Measurements from ENCODE around the gene CDC73. TPM values are rescaled to one million over a fixed set of nuclear protein-coding genes. Genes with fewer than 3 reads are reported as not detected.
A peak's percentile ranks its signal among the peaks of the same experiment; 100 is the strongest.

Gene CDC73
- total RNA-seq, 1 donor from 2014 or later = 15.3 TPM

DNA sequence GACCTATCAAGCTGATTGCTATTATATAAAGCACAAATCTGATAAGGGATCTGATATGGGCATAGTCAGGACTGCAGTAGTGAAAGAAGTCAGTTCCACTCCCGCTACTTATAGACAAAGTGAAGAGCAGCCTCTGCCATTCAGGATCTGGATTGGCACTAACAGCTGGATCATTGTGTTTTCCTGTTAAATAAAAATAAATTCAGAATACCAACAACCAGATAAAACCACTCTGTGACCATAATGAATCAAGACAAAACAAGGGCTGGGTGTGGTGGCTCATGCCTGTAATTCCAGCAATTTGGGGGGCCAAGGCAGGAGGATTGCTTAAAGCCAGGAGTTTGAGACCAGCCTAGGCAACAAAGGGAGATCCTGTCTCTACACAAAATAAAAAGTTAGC lies 11.6 kb upstream of the CDC73 start:
- no peaks in the 10 kb centered on the region for H3K27me3 ChIP-seq (ENCODE audit: control insufficient read depth, insufficient read depth, low read length)
- TF ChIP-seq, protein P1, sequence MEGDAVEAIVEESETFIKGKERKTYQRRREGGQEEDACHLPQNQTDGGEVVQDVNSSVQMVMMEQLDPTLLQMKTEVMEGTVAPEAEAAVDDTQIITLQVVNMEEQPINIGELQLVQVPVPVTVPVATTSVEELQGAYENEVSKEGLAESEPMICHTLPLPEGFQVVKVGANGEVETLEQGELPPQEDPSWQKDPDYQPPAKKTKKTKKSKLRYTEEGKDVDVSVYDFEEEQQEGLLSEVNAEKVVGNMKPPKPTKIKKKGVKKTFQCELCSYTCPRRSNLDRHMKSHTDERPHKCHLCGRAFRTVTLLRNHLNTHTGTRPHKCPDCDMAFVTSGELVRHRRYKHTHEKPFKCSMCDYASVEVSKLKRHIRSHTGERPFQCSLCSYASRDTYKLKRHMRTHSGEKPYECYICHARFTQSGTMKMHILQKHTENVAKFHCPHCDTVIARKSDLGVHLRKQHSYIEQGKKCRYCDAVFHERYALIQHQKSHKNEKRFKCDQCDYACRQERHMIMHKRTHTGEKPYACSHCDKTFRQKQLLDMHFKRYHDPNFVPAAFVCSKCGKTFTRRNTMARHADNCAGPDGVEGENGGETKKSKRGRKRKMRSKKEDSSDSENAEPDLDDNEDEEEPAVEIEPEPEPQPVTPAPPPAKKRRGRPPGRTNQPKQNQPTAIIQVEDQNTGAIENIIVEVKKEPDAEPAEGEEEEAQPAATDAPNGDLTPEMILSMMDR (IDR thresholded peaks at IDR 0.05; ENCODE audit: insufficient read depth, low read length, severe bottlenecking) = no peak
- DNase-seq (ENCODE audit: low read depth) (no peak), FAIRE-seq (no peak)
- H3K4me3 ChIP-seq (ENCODE audit: low read depth, low read length) = no peak overlapping the region
- H3K36me3 ChIP-seq (ENCODE audit: control insufficient read depth, insufficient read depth, low read length) = no peaks in the 10 kb centered on the region

DNA sequence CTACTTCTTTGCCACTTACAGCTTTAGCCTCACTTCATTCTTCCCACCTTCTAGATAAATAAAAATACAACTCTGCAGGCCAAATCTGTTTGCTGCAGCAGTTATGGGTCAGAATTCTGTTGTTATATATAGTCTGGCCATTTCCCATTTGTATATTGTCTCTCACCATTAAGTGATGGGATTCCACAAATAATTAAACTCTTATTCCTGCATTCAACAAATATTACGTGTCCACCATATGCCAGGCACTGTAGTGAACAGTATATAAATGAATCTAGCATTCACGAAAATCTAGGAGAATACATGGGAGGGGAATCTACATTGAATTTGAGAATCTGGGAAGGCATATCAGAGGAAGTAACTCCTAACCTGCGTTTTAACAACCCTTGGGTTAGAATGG lies 11.0 kb upstream of the CDC73 start:
- Histone ChIP-seq H3K27me3 (ENCODE audit: control insufficient read depth, insufficient read depth, low read length) (no peaks in the 10 kb centered on the region), H3K4me3 (ENCODE audit: low read depth, low read length) (no peak overlapping the region), H3K36me3 (ENCODE audit: control insufficient read depth, insufficient read depth, low read length) (no peaks in the 10 kb centered on the region)
- TF ChIP-seq, protein P1 (IDR thresholded peaks at IDR 0.05; ENCODE audit: insufficient read depth, low read length, severe bottlenecking) = no peak
- FAIRE-seq (no peak), DNase-seq (ENCODE audit: low read depth) (no peak)

DNA sequence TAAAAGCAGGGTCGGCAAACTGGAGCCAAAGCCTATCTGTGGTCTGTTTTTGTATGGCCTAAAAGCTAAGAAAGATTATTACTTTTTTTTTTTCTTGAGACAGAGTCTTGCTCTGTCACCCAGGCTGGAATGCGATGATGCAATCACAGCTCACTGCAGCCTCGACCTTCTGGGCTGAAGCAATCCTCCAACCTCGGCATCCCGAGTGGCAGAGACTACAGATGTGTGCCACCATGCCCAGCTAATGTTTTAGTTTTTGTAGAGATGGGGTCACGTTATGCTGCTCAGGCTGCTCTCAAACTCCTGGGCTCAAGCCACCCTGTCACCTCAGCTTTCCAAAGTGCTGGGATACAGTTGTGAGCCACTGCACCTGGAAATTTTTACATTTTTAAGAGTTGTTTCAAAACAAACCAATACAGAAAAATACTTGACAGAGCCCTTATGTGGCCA lies 10.2 kb upstream of the CDC73 start:
- Histone ChIP-seq H3K27me3 (ENCODE audit: control insufficient read depth, insufficient read depth, low read length) (no peaks in the 10 kb centered on the region), H3K36me3 (ENCODE audit: control insufficient read depth, insufficient read depth, low read length) (no peaks in the 10 kb centered on the region), H3K4me3 (ENCODE audit: low read depth, low read length) (no peak overlapping the region)
- DNase-seq (ENCODE audit: low read depth) (peak; percentile 76), FAIRE-seq (no peak)
- TF ChIP-seq, protein P1 (IDR thresholded peaks at IDR 0.05; ENCODE audit: insufficient read depth, low read length, severe bottlenecking) = no peak

DNA sequence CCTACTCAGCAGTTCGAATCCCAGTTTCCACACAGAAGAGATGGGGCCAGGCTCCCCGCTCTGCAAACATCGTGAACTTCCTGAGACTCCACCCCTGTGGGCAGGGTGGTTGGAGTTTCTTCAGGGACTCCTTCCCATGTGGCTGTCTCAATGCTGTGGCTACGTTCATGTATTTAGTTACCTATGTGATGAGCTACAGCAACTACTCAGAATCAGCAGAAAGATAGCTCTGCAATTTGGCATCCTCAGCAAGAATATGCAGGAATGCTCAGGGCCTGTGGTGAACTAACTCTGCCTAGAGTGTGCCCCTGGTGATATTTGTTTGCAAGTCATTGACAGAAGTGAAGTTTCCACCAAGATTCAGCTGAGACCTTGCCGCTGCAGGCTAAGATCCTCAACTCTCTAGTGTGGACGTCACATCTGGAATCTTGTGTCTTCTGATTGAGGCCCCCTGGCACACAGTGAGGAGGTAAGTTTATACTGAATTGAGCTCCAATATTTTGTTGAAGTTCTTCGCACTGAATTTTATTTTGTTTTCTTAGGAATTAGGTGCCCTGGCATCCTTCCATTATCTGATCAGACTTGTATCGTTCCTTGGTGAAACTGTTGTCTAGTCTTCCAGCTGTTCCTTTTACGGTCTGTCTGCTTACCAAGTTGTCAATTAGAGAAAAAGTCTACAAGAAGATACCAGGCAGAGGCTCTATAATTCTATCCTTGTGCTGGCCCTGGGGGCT lies 8.4 kb upstream of the CDC73 start:
- no peak overlapping the region for H3K4me3 ChIP-seq (ENCODE audit: low read depth, low read length)
- no peaks in the 10 kb centered on the region for H3K27me3 ChIP-seq (ENCODE audit: control insufficient read depth, insufficient read depth, low read length)
- FAIRE-seq = no peak
- TF ChIP-seq, protein P1 (IDR thresholded peaks at IDR 0.05; ENCODE audit: insufficient read depth, low read length, severe bottlenecking) = no peak
- no peaks in the 10 kb centered on the region for H3K36me3 ChIP-seq (ENCODE audit: control insufficient read depth, insufficient read depth, low read length)
- no peak for DNase-seq (ENCODE audit: low read depth)

DNA sequence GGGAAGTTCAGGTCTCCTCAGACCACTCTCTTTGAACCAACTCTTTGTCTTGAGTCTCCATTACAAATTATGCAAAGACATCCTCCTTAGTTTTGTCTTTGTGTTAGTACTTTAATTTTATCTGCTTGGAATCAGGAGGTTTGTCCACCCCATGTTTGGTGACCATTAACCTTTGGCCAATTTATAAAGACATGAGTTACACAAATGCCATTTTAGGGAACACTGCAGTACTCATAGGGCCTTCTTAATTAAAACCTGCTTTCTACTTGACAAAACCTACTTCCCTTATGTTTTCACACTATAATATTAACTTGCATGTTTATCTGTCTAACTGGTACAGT lies 7.9 kb upstream of the CDC73 start:
- no peaks in the 10 kb centered on the region for H3K27me3 ChIP-seq (ENCODE audit: control insufficient read depth, insufficient read depth, low read length)
- H3K36me3 ChIP-seq (ENCODE audit: control insufficient read depth, insufficient read depth, low read length) = no peaks in the 10 kb centered on the region
- TF ChIP-seq, protein P1 (IDR thresholded peaks at IDR 0.05; ENCODE audit: insufficient read depth, low read length, severe bottlenecking) = no peak
- no peak for DNase-seq (ENCODE audit: low read depth)
- H3K4me3 ChIP-seq (ENCODE audit: low read depth, low read length) = no peak overlapping the region
- FAIRE-seq = no peak
